ENCODE data around the gene SP1. TPM values are rescaled to one million over a fixed set of nuclear protein-coding genes. Genes with fewer than 3 reads are reported as not detected.
"Not testable (repeated sequence)": the region's sequence is repeated elsewhere in the genome, so short reads cannot be mapped to it uniquely, and the experiment has no call there.

SP1 gene
- 104 TPM for total RNA-seq

GRCh38 chr12:53380104-53380793 lies at the start of gene SP1:
TSS of gene SP1 (plus strand) at chr12:53380176. CDS start at chr12:53380292, 116 bp downstream.
- DNase-seq (ENCODE audit: low spot score): peak; percentile 93

- no peak for DNase-seq (ENCODE audit: low spot score)
Observed at GRCh38 chr12:53330671-53331070, 49.3 kb upstream of the SP1 start.

DNA sequence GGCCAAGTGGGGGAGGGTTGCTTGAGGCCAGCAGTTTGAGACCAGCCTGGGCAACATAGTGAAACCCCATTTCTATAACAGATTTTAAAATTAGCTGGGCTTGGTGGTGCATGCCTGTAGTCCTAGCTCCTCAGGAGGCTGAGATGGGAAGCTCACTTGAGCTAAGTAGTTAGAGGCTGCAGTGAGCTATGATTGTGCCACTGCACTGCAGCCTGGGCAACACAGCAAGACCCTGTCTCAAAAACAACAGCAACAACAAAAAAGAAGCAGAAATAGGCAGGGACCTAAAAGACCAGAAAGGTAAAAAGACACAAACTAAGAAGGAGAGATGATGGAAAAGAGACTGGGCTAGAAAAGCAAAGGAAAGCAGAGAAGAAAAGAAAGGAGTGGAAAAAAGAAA lies 47.6 kb upstream of the SP1 start:
- not testable (repeated sequence) for DNase-seq (ENCODE audit: low spot score)

GRCh38 chr12:53332744-53333143 lies 47.2 kb upstream of the SP1 start:
- no peak for DNase-seq (ENCODE audit: low spot score)

DNA sequence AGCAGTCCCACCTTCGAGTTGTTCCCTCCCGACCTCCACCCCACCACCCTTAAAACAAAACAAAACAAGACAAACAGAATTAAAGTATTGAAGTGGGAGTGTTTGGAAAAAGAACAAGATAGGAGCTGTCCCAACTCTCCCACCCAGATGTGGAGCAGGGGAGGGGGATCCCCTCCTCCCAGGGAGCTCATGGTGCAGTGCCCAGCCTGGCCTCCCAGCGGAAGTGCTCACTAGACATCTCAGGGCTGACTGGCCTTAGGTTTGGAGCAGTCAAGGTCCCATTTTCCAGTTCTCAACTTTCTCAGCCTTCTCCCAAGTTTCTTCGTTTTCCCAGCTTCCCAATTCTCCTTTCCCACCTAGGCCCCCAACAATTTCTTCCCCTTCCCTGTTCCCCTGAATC lies 46.7 kb upstream of the SP1 start:
- DNase-seq (ENCODE audit: low spot score): no peak

DNA sequence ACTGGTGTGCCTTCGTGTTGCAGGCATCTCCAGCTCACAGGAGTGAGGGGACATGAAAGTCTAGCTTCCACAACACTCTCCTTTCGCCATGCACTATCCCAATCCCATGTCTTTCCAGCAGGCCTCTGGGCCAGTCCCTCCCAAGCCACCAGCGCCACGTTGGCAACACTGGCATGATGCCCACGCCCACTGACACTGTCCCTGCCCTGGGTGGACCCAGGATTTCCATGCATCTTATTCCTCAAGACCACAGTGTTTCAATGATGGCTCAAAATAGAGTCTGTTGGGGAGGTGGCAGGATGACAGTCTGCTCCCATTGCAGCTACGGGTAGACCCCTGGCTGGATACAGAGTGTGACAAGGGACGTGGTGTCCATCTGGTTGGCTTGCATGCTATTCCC lies 46.1 kb upstream of the SP1 start:
- no peak for DNase-seq (ENCODE audit: low spot score)

DNA sequence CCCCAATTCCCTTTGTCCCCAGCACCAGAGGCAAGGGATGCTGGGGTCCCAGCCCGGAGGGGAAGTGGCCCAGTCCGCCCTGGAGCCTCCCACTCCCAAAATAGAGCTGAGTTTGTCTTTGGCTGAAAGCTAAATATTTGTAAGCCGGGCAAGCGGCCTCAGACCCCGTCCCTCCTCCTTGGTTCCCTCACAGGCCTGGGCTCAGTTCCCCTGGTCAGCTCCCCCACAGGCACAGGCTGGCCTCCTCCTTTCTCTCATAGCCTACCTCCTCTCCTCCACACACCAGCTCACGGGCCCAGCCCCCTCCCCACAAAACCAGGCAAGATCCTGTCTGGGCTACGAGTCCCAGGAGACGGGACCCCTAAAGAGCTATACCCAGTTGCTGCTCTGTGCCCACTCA lies 45.2 kb upstream of the SP1 start:
- DNase-seq (ENCODE audit: low spot score): no peak

- DNase-seq (ENCODE audit: low spot score): no peak
Observed at GRCh38 chr12:53336181-53336681, 43.7 kb upstream of the SP1 start, which contains the start of gene SP7. TSS of gene SP7 (minus strand) at chr12:53336354. CDS start at chr12:53335646, 708 bp downstream.

GRCh38 chr12:53338017-53338416 lies 42.0 kb upstream of the SP1 start:
- no peak for DNase-seq (ENCODE audit: low spot score)

- no peak for DNase-seq (ENCODE audit: low spot score)
Observed at GRCh38 chr12:53338916-53339315, 41.1 kb upstream of the SP1 start.

- DNase-seq (ENCODE audit: low spot score): no peak
Observed at GRCh38 chr12:53340398-53340797, 39.6 kb upstream of the SP1 start.

DNA sequence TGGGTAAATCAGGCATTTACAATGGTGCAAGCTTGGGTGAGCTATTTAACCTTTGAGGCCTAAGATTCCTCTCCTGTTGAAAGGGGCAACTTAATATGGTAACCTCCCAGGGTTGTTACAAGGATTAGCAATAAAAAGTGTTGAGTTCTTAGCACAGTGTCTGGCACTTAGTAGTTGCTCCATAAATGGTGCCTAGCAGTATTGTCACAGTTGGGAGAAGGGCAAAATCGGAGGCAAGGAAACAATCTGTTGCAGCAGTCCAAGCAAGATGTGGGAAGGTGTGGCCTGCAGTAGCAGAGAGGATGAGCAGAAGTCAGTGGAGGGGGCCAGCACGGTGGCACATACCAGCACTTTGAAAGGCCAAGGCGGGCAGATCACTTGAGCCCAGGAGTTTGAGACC lies 36.5 kb upstream of the SP1 start:
- DNase-seq (ENCODE audit: low spot score): no peak

GRCh38 chr12:53343969-53344368 lies 36.0 kb upstream of the SP1 start:
- DNase-seq (ENCODE audit: low spot score): no peak

DNA sequence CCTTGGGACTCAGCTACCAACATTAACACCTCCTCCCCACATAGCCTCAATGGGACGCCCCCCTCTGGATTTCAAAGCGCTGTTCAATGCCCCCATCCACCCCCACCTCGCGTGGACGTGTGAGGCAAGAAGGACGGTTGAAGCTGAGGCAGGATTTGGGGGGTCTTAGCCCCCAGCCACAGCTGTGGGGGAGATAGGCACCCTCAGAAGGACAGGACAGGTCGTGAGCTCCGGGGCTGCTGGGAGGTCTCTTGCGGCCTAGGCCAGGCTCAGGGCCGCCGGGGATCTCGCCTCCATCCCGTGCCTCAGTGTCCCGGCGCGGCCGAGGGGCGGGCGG lies 35.5 kb upstream of the SP1 start:
- DNase-seq (ENCODE audit: low spot score): no peak

GRCh38 chr12:53344824-53345485 lies 35.0 kb upstream of the SP1 start:
- peak; percentile 84 for DNase-seq (ENCODE audit: low spot score)

DNA sequence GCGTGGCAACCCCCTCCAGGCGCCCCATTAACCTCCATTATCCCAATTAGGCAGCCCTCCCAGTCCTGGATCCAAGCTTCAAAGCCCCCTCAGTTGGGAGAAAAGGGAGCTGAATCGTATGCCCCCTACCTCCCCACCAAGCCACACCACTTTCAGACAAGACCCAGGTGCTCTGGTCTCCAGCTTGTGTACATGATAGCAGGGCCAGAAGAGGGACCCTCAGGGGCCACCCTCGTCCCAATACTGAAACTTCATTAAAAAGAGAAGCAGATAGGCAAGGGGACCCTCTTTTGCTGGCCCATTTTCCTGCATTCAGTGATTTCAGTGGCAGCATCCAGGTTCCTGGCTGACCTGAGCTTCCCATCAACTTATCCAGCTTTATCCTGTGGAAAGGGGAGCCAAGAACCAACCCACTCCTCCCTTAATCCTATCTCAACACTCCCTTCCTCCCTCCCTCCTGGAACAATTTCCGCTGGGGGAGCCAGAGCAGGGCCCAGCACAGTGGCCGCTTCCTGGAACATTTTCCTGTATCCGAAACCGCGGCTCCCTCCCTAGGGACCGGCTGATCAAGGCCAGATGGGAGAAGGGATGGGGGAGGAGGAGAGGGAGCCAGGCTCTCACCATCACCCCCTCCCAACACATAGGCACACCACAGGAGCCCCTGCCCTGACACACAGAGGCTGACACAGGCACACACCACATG lies 34.3 kb upstream of the SP1 start:
- DNase-seq (ENCODE audit: low spot score): no peak

DNA sequence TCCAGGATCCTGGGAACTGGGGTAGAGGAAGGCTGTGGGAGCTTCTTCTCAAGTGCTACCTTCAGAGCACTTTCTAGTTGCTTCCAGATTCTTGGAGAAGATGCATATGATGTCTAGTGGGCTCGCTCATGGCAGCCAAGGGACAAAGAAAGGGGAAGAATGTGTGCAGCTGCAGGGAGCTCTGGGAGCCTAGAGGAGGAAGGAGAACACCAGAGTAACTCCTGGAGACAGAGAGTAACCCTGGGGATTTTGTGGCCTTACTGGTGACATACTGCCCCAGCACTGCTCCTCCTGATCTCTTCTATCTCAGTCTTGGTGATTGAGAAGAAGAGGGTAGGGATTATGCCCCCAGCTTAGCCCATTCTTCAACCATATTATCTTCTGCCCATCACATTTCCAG lies 33.5 kb upstream of the SP1 start:
- no peak for DNase-seq (ENCODE audit: low spot score)

DNA sequence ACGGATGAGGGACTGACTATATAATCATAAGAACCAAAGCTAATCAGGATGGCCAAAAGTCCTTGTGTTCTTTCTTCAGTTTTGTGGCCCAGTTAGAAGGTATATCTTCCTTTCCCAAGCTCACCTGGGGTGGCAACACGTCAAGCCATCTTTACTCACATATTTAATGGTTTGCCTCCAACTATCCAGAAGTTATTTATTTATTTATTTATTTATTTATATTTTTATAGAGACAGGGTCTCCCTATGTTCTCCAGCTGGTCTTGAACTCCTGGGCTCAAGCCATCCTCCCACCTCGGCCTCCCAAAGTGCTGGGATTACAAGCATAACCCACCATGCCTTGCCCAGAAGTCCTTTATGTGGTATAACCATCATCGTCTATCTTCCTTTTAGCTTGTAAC lies 32.1 kb upstream of the SP1 start:
- no peak for DNase-seq (ENCODE audit: low spot score)

GRCh38 chr12:53352331-53353256 lies 27.4 kb upstream of the SP1 start:
- peak; percentile 92 for DNase-seq (ENCODE audit: low spot score)

DNA sequence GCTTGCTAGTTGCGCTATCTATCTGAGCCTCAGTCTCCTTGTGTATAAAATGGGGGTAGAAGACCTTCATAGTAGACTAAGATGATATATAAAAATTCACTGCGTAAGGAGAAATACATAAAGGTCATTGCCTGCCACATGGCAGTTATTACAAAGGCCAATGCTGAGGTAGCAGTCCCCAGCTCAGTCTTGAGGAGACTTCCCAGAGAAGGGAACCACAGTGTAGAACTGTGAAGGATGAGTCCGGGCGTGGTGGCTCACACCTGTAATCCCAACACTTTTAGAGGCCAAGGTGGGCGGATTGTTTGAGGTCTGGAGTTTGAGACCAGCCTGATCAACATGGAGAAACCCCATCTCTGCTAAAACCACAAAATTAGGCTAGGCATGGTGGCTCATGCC lies 26.7 kb upstream of the SP1 start:
- DNase-seq (ENCODE audit: low spot score): no peak

DNA sequence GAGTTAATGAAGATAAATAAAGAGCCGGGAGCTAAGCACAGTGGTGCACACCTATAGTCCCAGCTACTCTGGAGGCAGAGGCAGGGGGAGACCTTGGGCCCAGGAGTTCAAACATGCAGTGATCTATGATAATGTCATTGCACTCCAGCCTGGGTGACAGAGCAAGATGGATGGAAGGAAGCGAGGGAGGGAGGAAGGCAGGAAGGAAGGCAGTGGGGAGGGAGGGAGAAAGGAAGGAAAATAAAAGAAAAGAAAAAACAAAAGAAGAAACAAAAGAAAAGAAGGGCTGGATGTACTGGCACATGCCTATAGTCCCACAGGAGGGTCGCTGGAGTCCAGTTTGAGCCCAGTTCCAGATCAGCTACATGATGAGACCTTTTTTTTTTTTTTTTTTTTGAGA lies 24.9 kb upstream of the SP1 start:
- DNase-seq (ENCODE audit: low spot score): no peak

Data from ureter (tissue), 1 donor.